ENCODE measurements around the gene ZMYND10. TPM values are rescaled to one million over a fixed set of nuclear protein-coding genes. Genes with fewer than 3 reads are reported as not detected.

The ZMYND10 gene
- polyA plus RNA-seq, 1 of the 3 experiments (the other 2 are of a cell fraction) = 0.95 TPM

DNA sequence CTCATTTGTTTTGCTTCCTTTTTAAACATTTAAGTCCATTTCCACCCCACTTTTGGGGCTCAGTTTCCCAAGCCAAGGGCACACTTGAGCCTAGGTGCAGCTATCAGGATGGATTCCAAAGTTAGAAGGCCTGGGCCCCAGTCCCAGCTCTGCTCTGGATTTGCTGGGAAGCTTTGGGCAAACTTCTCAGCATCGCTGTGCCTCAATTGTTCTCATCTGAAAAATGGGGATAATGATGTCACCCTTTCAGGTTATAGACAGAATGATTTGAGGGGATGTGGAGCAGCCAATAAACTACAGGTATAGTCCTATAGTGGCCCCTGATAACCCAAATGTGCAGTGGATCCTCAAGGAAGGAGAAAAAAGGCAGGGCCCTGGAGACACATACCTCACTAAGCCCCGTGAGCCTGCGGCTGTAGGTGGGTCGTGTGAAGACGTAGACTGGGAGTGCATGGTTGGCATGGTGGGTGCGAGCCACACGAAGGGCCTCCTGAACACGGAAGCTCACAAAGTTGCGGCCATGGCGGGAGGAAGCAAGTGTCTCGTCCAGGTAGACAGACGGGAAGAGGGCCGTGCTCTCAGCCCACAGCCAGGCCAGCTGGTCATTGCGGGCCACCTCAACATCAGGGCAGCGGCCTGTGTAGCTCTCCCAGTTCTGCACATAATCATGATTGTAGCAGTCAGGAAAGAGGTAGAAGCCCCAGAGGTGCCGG lies 26.2 kb downstream of the ZMYND10 start:
- CTCF ChIA-PET = interaction anchor here (0.8 to 6.0 kb wide), 7 partner anchors 9 to 127 kb away, joined by 3 to 60 read pairs (median 6); partner anchors contain the start of genes HYAL1, HYAL3, IFRD2 and NAA80
- H2AFZ ChIP-seq (ENCODE audit: low read depth) = no peak overlapping the region
- H3K4me2 ChIP-seq = peak overlapping the region; percentile 80; the same call in 1 of the 2 replicates
- H3K27ac ChIP-seq (ENCODE audit: low read depth in 2 of 2, low read length in 1 of 2) = no peak overlapping the region; a peak in 1 of 4 replicates
- 99% methylated on average over 15 of the region's 16 CpGs for whole genome bisulfite sequencing (ENCODE audit: low lambda C conversion rate)
- no peaks in the 10 kb centered on the region for H4K20me1 ChIP-seq (ENCODE audit: insufficient read depth)
- peaks cover 39% of the 10 kb centered on the region for H3K79me2 ChIP-seq (ENCODE audit: insufficient read depth)
- H3F3A ChIP-seq (replicated peaks; ENCODE audit: insufficient read depth) = peaks cover 8% of the 10 kb centered on the region
- H3K9me2 ChIP-seq = no peaks in the 10 kb centered on the region
- H3K9ac ChIP-seq = no peak overlapping the region
- no peak for DNase-seq
- TF ChIP-seq, protein P1, sequence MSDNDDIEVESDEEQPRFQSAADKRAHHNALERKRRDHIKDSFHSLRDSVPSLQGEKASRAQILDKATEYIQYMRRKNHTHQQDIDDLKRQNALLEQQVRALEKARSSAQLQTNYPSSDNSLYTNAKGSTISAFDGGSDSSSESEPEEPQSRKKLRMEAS (IDR thresholded peaks at IDR 0.05; ENCODE audit: low read depth) = no peak
- no peak for TF ChIP-seq YY1 (IDR thresholded peaks at IDR 0.05; ENCODE audit: low read depth)
- no peak for TF ChIP-seq SIN3A (IDR thresholded peaks at IDR 0.05; ENCODE audit: borderline replicate concordance, low read depth, low read length)
- no peak for TF ChIP-seq GABPA (IDR thresholded peaks at IDR 0.05; ENCODE audit: low read depth)
- no peak for TF ChIP-seq REST (IDR thresholded peaks at IDR 0.05; ENCODE audit: low read depth, low read length)
- no peak for TF ChIP-seq FOXM1 (IDR thresholded peaks at IDR 0.05; ENCODE audit: low read depth)
- TF ChIP-seq EP300 (IDR thresholded peaks at IDR 0.05; ENCODE audit: borderline replicate concordance in 1 of 2, low read depth in 1 of 2, low read length in 1 of 2) = no peak
- TF ChIP-seq RXRA (IDR thresholded peaks at IDR 0.05; ENCODE audit: borderline replicate concordance, low read depth) = no peak
- TF ChIP-seq TEAD4 (IDR thresholded peaks at IDR 0.05; ENCODE audit: borderline replicate concordance, insufficient read depth) = no peak
- TF ChIP-seq CHD2 (IDR thresholded peaks at IDR 0.05; ENCODE audit: low read length, partially characterized antibody) = no peak
- no peak for TF ChIP-seq TAF1 (IDR thresholded peaks at IDR 0.05; ENCODE audit: borderline replicate concordance, low read depth, low read length)
- no peak for TF ChIP-seq NRF1 (IDR thresholded peaks at IDR 0.05; ENCODE audit: low read depth, low read length)
- TF ChIP-seq MXI1 (IDR thresholded peaks at IDR 0.05; ENCODE audit: low read depth, low read length) = no peak
- no peak for TF ChIP-seq NFIC (IDR thresholded peaks at IDR 0.05; ENCODE audit: borderline replicate concordance)
- TF ChIP-seq SMC3 (IDR thresholded peaks at IDR 0.05; ENCODE audit: low read depth, low read length) = no peak
- TF ChIP-seq MEF2A (IDR thresholded peaks at IDR 0.05; ENCODE audit: borderline replicate concordance, low read depth) = no peak
- no peak for TF ChIP-seq FOSL2 (IDR thresholded peaks at IDR 0.05; ENCODE audit: borderline replicate concordance, low read depth)
- no peaks in the 10 kb centered on the region for H3K27me3 ChIP-seq (ENCODE audit: insufficient read depth)
- H3K36me3 ChIP-seq (replicated peaks in 1 of 2; ENCODE audit: control insufficient read depth in 1 of 2, insufficient read depth in 2 of 2, low read length in 1 of 2) = peaks cover 15 to 32% of the 10 kb centered on the region in 2 experiments
- no peak overlapping the region for H3K4me3 ChIP-seq (ENCODE audit: low read depth in 2 of 2, low read length in 1 of 2)
- H3K4me1 ChIP-seq (ENCODE audit: control insufficient read depth in 1 of 2, insufficient read depth in 2 of 2, low read depth in 1 of 2, low read length in 1 of 2) = peaks cover 0 to 38% of the 10 kb centered on the region in 2 experiments; a peak in 2 of 4 replicates
- POLR2A ChIA-PET = no interaction called here
- no peaks in the 10 kb centered on the region for H3K9me3 ChIP-seq

All from SK-N-SH (cell line).